HG02981 (cell line): Measurements from ENCODE around the gene FAIM2.

ENCODE experiments used
- ATAC-seq: cut with Tn5 transposase; IDR thresholded peaks from one replicate; pipeline ENCODE4 v1.9.1; 2021; ENCODE audit warnings: mild to moderate bottlenecking, moderate library complexity; ENCODE audit not compliant: unreplicated experiment

Gene FAIM2

GRCh38 chr12:49827401-49828099 is 76.2 kb downstream of the FAIM2 start:
- ATAC-seq: no peak

GRCh38 chr12:49827051-49827400 is 76.7 kb downstream of the FAIM2 start:
- ATAC-seq: no peak

- no peak for ATAC-seq
These were observed 77.7 kb downstream of the FAIM2 start for GRCh38 chr12:49825971-49826421.

GRCh38 chr12:49825360-49825970 is 78.2 kb downstream of the FAIM2 start:
- no peak for ATAC-seq

- ATAC-seq: no peak
These were observed 78.8 kb downstream of the FAIM2 start for GRCh38 chr12:49824895-49825294.

- no peak for ATAC-seq
These were observed 79.3 kb downstream of the FAIM2 start for GRCh38 chr12:49824416-49824815.

GRCh38 chr12:49823951-49824350 is 79.7 kb downstream of the FAIM2 start:
- ATAC-seq: no peak

- no peak for ATAC-seq
These were observed 80.3 kb downstream of the FAIM2 start for GRCh38 chr12:49823350-49823749.

GRCh38 chr12:49821373-49822287 is 82.1 kb downstream of the FAIM2 start:
- no peak for ATAC-seq

- no peak for ATAC-seq
These were observed 83.9 kb downstream of the FAIM2 start for GRCh38 chr12:49819786-49820185.

GRCh38 chr12:49818241-49818895 is 85.3 kb downstream of the FAIM2 start:
- no peak for ATAC-seq
